Fibroblast of lung (primary cell): ENCODE results near the gene RNF43.

Experiments used
- CTCF ChIP-seq, 2 donors: IDR thresholded peaks in 1 of 2; conservative IDR thresholded peaks in 1 of 2; 1 replicate in 1 of 2; 2 replicates in 1 of 2; pipeline ENCODE4 v1.5.1; 2011 to 2012; ENCODE audit warnings: low read length in 2 of 2, control low read depth in 1 of 2, inconsistent platforms in 1 of 2, low read depth in 1 of 2, mild to moderate bottlenecking in 1 of 2
- EZH2 ChIP-seq: IDR thresholded peaks from 2 replicates; pipeline ENCODE4 v1.5.1; 2012; ENCODE audit warnings: low read length, control low read depth, mild to moderate bottlenecking; ENCODE audit errors: missing control alignments

DNA sequence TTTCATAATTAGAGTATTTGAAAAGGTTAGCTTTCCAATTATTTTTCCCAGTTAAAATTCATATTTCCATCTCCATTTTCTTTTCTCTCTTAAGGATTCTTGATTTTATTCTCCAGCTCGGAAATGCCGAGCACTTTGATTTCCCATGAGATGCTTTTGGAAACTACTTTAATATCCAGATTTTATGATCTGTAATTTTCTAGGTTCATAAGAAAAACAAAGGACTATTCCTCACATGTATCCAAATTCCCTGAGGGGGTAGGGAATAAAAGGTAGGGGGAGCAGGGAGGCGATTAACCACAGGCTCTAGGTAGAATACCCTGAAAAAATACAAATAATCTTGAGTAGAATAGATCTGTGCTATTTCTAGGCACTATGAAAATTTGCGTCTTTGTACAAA lies 938 bp downstream of the RNF43 start:
- no peak for TF ChIP-seq CTCF (conservative IDR thresholded peaks at IDR 0.05 in 1 of 2, IDR thresholded peaks at IDR 0.05 in 1 of 2; ENCODE audit: low read depth in 1 of 2, low read length in 2 of 2)
- TF ChIP-seq EZH2, result no peak
